ENCODE results near the gene AKAP13.

Gene AKAP13

GRCh38 chr15:85746641-85747040 is 366.2 kb downstream of the AKAP13 start:
- TF ChIP-seq, protein P1, sequence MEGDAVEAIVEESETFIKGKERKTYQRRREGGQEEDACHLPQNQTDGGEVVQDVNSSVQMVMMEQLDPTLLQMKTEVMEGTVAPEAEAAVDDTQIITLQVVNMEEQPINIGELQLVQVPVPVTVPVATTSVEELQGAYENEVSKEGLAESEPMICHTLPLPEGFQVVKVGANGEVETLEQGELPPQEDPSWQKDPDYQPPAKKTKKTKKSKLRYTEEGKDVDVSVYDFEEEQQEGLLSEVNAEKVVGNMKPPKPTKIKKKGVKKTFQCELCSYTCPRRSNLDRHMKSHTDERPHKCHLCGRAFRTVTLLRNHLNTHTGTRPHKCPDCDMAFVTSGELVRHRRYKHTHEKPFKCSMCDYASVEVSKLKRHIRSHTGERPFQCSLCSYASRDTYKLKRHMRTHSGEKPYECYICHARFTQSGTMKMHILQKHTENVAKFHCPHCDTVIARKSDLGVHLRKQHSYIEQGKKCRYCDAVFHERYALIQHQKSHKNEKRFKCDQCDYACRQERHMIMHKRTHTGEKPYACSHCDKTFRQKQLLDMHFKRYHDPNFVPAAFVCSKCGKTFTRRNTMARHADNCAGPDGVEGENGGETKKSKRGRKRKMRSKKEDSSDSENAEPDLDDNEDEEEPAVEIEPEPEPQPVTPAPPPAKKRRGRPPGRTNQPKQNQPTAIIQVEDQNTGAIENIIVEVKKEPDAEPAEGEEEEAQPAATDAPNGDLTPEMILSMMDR (IDR thresholded peaks at IDR 0.05; ENCODE audit: low read depth, low read length, missing control alignments), result no peak
- DNase-seq (ENCODE audit: extremely low read depth, low read depth), result no peak
- H3K4me3 ChIP-seq (replicated peaks; ENCODE audit: low read depth, low read length), result no peak overlapping the region

DNA sequence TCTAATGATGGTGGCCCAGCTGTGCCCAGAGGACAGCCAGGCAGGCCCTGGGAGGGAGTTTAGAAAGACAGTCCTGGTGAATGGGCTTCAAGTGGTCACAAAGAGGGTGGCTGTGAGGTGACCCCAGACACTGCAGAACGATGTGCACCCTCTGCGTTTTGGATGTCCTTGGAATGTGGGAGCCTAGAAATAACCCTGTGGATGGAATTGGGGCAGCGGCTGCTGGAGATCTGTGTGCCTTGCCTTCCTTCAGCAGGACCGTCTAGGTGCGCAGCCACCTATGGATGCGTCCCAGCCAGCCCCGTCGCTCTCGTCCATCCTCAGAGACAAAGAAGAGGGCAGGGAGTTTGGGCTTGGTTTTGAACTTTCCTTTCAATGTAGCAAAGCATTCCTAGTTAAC is 367.8 kb downstream of the AKAP13 start:
- TF ChIP-seq, protein P1 (IDR thresholded peaks at IDR 0.05; ENCODE audit: low read depth, low read length, missing control alignments), result no peak
- no peak for DNase-seq (ENCODE audit: extremely low read depth, low read depth)
- H3K4me3 ChIP-seq (replicated peaks; ENCODE audit: low read depth, low read length), result no peak overlapping the region

- no peak overlapping the region for H3K4me3 ChIP-seq (replicated peaks; ENCODE audit: low read depth, low read length)
- TF ChIP-seq, protein P1 (IDR thresholded peaks at IDR 0.05; ENCODE audit: low read depth, low read length, missing control alignments), result no peak
- no peak for DNase-seq (ENCODE audit: extremely low read depth, low read depth)
These were observed 368.3 kb downstream of the AKAP13 start for GRCh38 chr15:85748729-85749128.

GRCh38 chr15:85749261-85750151 is 369.1 kb downstream of the AKAP13 start:
- DNase-seq (ENCODE audit: extremely low read depth, low read depth), result no peak
- TF ChIP-seq, protein P1 (IDR thresholded peaks at IDR 0.05; ENCODE audit: low read depth, low read length, missing control alignments), result no peak
- H3K4me3 ChIP-seq (replicated peaks; ENCODE audit: low read depth, low read length), result no peak overlapping the region

DNA sequence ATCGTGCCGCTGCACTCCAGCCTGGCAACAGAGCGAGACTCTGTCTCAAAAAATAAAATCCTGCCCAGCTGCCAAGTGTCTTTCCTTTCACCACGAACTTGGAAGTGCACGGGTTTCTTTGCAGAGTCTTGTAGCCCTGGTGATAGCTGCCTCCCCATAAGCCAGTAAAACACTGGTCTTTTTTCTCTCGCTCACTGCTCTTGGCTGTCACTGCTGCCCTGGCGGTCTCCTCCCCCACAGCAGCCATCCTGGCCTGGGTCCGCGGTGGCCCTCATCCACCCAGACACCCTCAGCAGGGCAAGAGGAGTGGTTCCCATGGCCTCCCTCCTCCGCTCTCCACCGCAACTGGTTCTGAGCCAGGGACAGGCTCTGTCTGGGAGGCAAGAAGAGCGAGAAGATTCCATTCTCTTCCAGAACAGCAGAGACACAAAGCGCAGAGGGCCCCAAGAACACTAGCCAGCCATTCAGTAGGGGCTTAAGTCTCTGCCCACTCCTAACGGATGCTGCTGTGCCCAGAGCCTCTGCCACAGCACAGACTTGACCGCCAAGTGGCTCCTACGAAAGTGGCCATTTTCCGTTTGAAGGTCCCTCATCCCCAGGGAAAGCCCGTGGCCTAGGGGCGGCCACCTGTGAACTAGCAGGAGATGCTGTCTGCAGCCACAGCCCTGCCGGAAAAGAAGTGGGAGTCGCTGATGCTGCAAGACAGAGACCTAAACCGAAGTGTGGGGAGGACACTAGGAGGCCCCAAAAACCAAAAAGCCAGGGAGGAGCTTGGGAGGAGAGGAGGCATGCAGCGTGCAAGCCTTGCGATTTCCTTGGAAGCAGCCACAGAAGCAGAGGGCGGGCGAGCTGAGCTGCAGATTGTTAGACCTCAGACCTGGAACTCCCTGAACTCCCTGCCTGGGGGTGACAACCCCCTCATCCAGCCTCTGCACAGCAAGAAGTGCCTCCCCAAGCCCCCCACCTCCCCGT is 370.2 kb downstream of the AKAP13 start:
- H3K4me3 ChIP-seq (replicated peaks; ENCODE audit: low read depth, low read length), result no peak overlapping the region
- DNase-seq (ENCODE audit: extremely low read depth, low read depth), result no peak
- TF ChIP-seq, protein P1 (IDR thresholded peaks at IDR 0.05; ENCODE audit: low read depth, low read length, missing control alignments), result no peak

GRCh38 chr15:85751291-85752123 is 371.1 kb downstream of the AKAP13 start:
- H3K4me3 ChIP-seq (replicated peaks; ENCODE audit: low read depth, low read length), result no peak overlapping the region
- TF ChIP-seq, protein P1 (IDR thresholded peaks at IDR 0.05; ENCODE audit: low read depth, low read length, missing control alignments), result no peak
- no peak for DNase-seq (ENCODE audit: extremely low read depth, low read depth)
